A673 (cell line): ENCODE results near the gene SUPT4H1.

ENCODE experiments used
- EZH2 ChIP-seq: fragments of 200-600 bp; sonication (generic); IDR thresholded peaks from 2 replicates; pipeline ENCODE4 v1.6.1; 2017; ENCODE audit warnings: borderline replicate concordance, low read depth, mild to moderate bottlenecking, mixed read lengths, antibody characterized with exemption, low read length; ENCODE audit not compliant: poor library complexity, severe bottlenecking
- TF ChIP-seq, protein P1 (sequence below): fragments of 300-800, 200-600 bp; sonication (generic); conservative IDR thresholded peaks from 2 replicates; pipeline ENCODE4 v1.5.1; 2017; ENCODE audit warnings: low read depth, mild to moderate bottlenecking, antibody characterized with exemption, low read length, moderate library complexity, mixed read lengths

DNA sequence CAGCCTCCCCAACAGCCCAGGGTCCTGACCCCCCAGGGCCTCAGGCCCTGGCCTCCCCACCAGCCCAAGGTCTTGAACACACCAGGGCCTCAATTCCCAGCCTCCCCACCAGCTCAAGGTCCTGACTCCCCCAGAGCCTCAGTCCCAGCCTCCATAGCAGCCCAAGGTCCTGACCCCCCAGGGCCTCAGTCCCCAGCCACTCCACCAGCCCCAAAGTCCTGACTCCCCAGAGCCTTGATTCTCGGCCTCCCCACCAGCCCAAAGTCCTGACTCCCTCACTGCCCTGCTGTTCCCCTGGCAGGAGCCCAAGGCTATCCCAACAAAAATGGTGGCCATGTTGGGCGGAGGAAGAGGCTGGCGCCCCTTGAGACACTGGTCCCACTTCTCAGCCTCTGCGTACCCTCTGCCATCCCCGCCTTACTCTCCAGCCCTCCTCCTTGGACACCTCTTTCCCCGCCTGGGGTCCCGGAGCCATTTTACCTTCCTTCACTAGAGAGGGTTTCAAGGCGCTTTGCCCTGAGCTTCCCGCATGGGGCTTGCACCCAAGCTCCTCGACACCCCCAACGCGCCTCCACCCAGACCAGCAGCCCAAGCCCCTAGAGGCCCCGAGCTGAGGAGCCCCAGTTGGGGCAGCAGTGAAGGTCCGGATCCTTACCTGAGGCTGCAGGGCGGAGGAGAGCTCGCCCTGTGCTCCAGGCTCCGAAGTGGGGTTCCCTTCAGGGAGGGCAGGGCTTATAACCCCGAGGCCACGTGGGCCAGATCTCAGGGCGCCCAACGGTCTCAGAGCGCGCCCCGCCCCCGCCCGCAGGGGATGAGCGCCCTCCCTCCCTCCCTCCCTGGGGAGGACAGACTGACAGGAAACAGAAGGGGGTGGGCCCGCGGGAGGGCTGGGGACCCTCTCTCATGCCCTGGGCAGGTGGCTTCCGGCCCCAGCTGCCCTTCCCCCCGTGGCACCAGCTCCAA lies 19.9 kb downstream of the SUPT4H1 start:
- TF ChIP-seq EZH2, result no peak
- TF ChIP-seq, protein P1, sequence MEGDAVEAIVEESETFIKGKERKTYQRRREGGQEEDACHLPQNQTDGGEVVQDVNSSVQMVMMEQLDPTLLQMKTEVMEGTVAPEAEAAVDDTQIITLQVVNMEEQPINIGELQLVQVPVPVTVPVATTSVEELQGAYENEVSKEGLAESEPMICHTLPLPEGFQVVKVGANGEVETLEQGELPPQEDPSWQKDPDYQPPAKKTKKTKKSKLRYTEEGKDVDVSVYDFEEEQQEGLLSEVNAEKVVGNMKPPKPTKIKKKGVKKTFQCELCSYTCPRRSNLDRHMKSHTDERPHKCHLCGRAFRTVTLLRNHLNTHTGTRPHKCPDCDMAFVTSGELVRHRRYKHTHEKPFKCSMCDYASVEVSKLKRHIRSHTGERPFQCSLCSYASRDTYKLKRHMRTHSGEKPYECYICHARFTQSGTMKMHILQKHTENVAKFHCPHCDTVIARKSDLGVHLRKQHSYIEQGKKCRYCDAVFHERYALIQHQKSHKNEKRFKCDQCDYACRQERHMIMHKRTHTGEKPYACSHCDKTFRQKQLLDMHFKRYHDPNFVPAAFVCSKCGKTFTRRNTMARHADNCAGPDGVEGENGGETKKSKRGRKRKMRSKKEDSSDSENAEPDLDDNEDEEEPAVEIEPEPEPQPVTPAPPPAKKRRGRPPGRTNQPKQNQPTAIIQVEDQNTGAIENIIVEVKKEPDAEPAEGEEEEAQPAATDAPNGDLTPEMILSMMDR, result no peak
